Caco-2 (cell line): ENCODE measurements around the gene IL1RAPL1. TPM values are rescaled to one million over a fixed set of nuclear protein-coding genes. Genes with fewer than 3 reads are reported as not detected.

ENCODE experiments used
- BruUV-seq: library from RNA; stranded (reverse); fragments of 400-500 nt; replicated peaks from 2 replicates; lab custom pipeline; 2021; lab: Mats Ljungman, UMichigan
- CTCF ChIA-PET: fragments of 300-600 bp; sonication (Branson Sonifier 250); formaldehyde crosslinking; loops from one replicate; lab custom pipeline; 2022; ENCODE audit warnings: antibody characterized with exemption; lab: Charles Lee
- POLR2A ChIA-PET: fragments of 300-600 bp; sonication (Branson Sonifier 250); formaldehyde crosslinking; loops from one replicate; lab custom pipeline; 2022; ENCODE audit warnings: antibody characterized with exemption; lab: Charles Lee
- DNase-seq, 2 experiments: peaks; one replicate each; pipeline versions ENCODE4 v3.0.0 to v3.0.0-alpha.2; 2020 to 2022
- H3K27me3 ChIP-seq: replicated peaks from 2 replicates; pipeline ENCODE4 v1.6.0; 2011; ENCODE audit warnings: low read length; ENCODE audit not compliant: control insufficient read depth, insufficient read depth
- H3K36me3 ChIP-seq: 2 replicates; pipeline ENCODE4 v1.5.1; 2011; ENCODE audit warnings: low read length; ENCODE audit not compliant: control insufficient read depth, insufficient read depth
- H3K4me1 ChIP-seq: fragments of 250-450 bp; sonication (Bioruptor Pico); 2 replicates; pipeline ENCODE4 v1.5.1; 2020; ENCODE audit warnings: mild to moderate bottlenecking
- H3K4me3 ChIP-seq: 2 replicates; pipeline ENCODE4 v1.5.1; 2011; ENCODE audit warnings: low read depth, mild to moderate bottlenecking, control low read depth, low read length
- H3K9me3 ChIP-seq: fragments of 250-450 bp; sonication (Bioruptor Pico); 2 replicates; pipeline ENCODE4 v1.5.1; 2020; ENCODE audit warnings: mild to moderate bottlenecking, moderate library complexity
- H3K27ac Mint-ChIP-seq: one replicate; pipeline ENCODE4 v1.8.0; 2022; ENCODE audit warnings: mixed read lengths; ENCODE audit not compliant: unreplicated experiment
- H3K27me3 Mint-ChIP-seq: one replicate; pipeline ENCODE4 v1.8.0; 2022; ENCODE audit warnings: mixed read lengths; ENCODE audit not compliant: insufficient read depth, unreplicated experiment
- H3K36me3 Mint-ChIP-seq: one replicate; pipeline ENCODE4 v1.8.0; 2022; ENCODE audit warnings: mild to moderate bottlenecking, mixed read lengths; ENCODE audit not compliant: insufficient read depth, unreplicated experiment
- H3K4me1 Mint-ChIP-seq: one replicate; pipeline ENCODE4 v1.8.0; 2022; ENCODE audit warnings: low read depth, mixed read lengths; ENCODE audit not compliant: unreplicated experiment
- H3K4me3 Mint-ChIP-seq: one replicate; pipeline ENCODE4 v1.8.0; 2022; ENCODE audit warnings: mild to moderate bottlenecking, moderate library complexity, mixed read lengths; ENCODE audit not compliant: unreplicated experiment
- H3K9me3 Mint-ChIP-seq: one replicate; pipeline ENCODE4 v1.8.0; 2022; ENCODE audit warnings: mixed read lengths; ENCODE audit not compliant: unreplicated experiment
- intact Hi-C: fragments of 100-400 bp; cut with micrococcal nuclease; formaldehyde crosslinking; loops from one replicate; pipeline ENCODE4 v1.10.0; 2022; ENCODE audit not compliant: unreplicated experiment
- total RNA-seq: library from RNA; stranded (reverse); gene quantifications from 2 replicates; pipeline ENCODE4 v1.2.3, GENCODE V29; 2022
- TF ChIP-seq, protein P1 (sequence below), 2 experiments: fragments of 200-600 bp in 1 of 2; IDR thresholded peaks; 1 replicate in 1 of 2; 2 replicates in 1 of 2; pipeline versions ENCODE4 v1.5.1 to v1.8.0; 2011 to 2022; ENCODE audit warnings: antibody characterized with exemption in 1 of 2, control low read depth in 1 of 2, inconsistent platforms in 1 of 2, low read depth in 1 of 2, low read length in 1 of 2, mild to moderate bottlenecking in 1 of 2, moderate library complexity in 1 of 2; ENCODE audit not compliant: insufficient read depth in 1 of 2, severe bottlenecking in 1 of 2, unreplicated experiment in 1 of 2

IL1RAPL1 gene
- total RNA-seq, 1 experiment from 2014 or later, result not detected

DNA sequence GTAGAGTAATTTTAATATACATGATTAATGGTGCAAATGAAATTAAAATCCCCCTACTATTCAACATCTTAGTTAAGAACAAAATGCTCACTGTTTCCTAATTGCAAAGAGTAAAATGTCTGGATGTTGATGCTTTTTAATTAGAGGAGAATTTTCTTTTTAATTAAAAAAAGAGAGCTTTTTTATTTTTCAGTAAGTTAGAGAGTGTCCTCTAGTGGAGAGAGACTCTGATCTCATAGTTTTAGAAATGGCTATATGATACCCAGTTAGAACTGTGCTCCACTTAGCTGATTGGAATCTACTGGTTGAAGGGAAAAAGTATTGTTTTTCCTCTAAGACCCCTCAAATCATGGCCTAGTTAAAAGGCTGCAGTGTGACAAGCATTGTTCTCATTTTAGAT, 1316.1 kb downstream of the IL1RAPL1 start:
- H3K4me3 Mint-ChIP-seq, result no peak overlapping the region
- no TSS peak for BruUV-seq
- no peaks in the 10 kb centered on the region for H3K4me1 Mint-ChIP-seq
- Histone ChIP-seq H3K4me1 (no peaks in the 10 kb centered on the region), H3K27me3 (no peaks in the 10 kb centered on the region), H3K36me3 (no peaks in the 10 kb centered on the region), H3K4me3 (no peak overlapping the region), H3K9me3 (no peaks in the 10 kb centered on the region)
- TF ChIP-seq, protein P1, sequence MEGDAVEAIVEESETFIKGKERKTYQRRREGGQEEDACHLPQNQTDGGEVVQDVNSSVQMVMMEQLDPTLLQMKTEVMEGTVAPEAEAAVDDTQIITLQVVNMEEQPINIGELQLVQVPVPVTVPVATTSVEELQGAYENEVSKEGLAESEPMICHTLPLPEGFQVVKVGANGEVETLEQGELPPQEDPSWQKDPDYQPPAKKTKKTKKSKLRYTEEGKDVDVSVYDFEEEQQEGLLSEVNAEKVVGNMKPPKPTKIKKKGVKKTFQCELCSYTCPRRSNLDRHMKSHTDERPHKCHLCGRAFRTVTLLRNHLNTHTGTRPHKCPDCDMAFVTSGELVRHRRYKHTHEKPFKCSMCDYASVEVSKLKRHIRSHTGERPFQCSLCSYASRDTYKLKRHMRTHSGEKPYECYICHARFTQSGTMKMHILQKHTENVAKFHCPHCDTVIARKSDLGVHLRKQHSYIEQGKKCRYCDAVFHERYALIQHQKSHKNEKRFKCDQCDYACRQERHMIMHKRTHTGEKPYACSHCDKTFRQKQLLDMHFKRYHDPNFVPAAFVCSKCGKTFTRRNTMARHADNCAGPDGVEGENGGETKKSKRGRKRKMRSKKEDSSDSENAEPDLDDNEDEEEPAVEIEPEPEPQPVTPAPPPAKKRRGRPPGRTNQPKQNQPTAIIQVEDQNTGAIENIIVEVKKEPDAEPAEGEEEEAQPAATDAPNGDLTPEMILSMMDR (IDR thresholded peaks at IDR 0.05; ENCODE audit: insufficient read depth in 1 of 2, low read depth in 1 of 2, low read length in 1 of 2, severe bottlenecking in 1 of 2, unreplicated experiment in 1 of 2), result peak in 1 of 2 experiments; percentile 15
- DNase-seq, result no peak
- POLR2A ChIA-PET, result no interaction called here
- CTCF ChIA-PET, result no interaction called here
- H3K27me3 Mint-ChIP-seq, result no peaks in the 10 kb centered on the region
- intact Hi-C loops, result loop anchor here (5.0 kb wide), 1 partner anchor 216 kb away; no protein-coding TSS in a partner anchor
- no peak overlapping the region for H3K27ac Mint-ChIP-seq
- H3K9me3 Mint-ChIP-seq, result no peaks in the 10 kb centered on the region
- H3K36me3 Mint-ChIP-seq, result no peaks in the 10 kb centered on the region

DNA sequence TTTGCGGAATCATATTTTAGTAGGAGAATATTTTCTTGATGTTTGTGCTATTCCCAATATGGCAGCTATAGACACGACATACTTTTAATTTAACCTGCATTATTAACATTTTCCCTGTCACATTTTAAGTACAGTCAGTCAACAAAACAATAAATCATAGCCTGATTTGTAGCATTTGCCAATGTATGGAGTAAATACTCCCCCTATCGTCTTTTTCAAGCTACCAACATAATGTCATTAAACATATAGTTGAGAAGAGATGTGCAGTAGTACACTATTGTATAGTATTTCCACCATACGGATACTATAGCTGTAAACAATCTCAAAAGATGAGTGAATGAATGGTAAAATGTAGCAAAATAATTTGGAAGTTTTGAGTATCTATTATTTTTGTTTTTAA, 1324.4 kb downstream of the IL1RAPL1 start:
- Histone ChIP-seq H3K4me1 (no peaks in the 10 kb centered on the region), H3K9me3 (no peaks in the 10 kb centered on the region), H3K36me3 (no peaks in the 10 kb centered on the region), H3K27me3 (no peaks in the 10 kb centered on the region), H3K4me3 (no peak overlapping the region)
- Mint-ChIP-seq H3K27ac (no peak overlapping the region), H3K9me3 (no peaks in the 10 kb centered on the region), H3K4me3 (no peak overlapping the region), H3K27me3 (no peaks in the 10 kb centered on the region), H3K36me3 (no peaks in the 10 kb centered on the region), H3K4me1 (no peaks in the 10 kb centered on the region)
- TF ChIP-seq, protein P1 (IDR thresholded peaks at IDR 0.05; ENCODE audit: insufficient read depth in 1 of 2, low read depth in 1 of 2, low read length in 1 of 2, severe bottlenecking in 1 of 2, unreplicated experiment in 1 of 2), result no peak
- ChIA-PET CTCF (no interaction called here), POLR2A (no interaction called here)
- DNase-seq, result no peak
- BruUV-seq, result no TSS peak
- intact Hi-C loops, result no loop called here

DNA sequence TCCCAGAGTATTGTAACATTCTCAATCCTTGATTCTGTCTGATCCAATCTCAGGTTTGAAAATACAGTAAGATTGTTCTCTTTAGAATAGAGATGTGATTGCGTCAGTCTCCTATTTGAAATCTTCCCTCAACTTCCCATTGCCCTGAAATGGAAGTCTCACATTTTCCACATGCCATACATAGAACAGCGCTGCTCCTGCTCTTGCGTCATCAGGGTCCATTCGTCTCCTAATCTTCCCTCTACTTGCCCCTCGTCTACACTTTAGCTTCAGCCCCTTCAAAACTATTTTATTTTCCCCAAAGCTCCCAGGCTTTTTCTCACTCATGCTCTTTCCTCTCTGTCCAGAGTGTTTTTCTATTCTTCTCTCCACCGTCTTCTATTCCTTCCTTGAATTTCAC, 1326.4 kb downstream of the IL1RAPL1 start:
- Mint-ChIP-seq H3K36me3 (no peaks in the 10 kb centered on the region), H3K9me3 (no peaks in the 10 kb centered on the region), H3K4me3 (no peak overlapping the region), H3K27me3 (no peaks in the 10 kb centered on the region), H3K4me1 (no peaks in the 10 kb centered on the region), H3K27ac (peak overlapping the region; percentile 15)
- TF ChIP-seq, protein P1 (IDR thresholded peaks at IDR 0.05; ENCODE audit: insufficient read depth in 1 of 2, low read depth in 1 of 2, low read length in 1 of 2, severe bottlenecking in 1 of 2, unreplicated experiment in 1 of 2), result no peak
- DNase-seq, result no peak
- Histone ChIP-seq H3K36me3 (no peaks in the 10 kb centered on the region), H3K27me3 (no peaks in the 10 kb centered on the region), H3K4me3 (no peak overlapping the region), H3K9me3 (no peaks in the 10 kb centered on the region), H3K4me1 (no peaks in the 10 kb centered on the region)
- ChIA-PET POLR2A (no interaction called here), CTCF (no interaction called here)
- intact Hi-C loops, result no loop called here
- BruUV-seq, result no TSS peak
